HCT116 (cell line): Measurements from ENCODE around the gene CSNK1D. TPM values are rescaled to one million over a fixed set of nuclear protein-coding genes. Genes with fewer than 3 reads are reported as not detected.

Source experiments
- ATAC-seq: fragments of 200-7000 bp; cut with Tn5 transposase; 2 replicates; pipeline ENCODE4 v1.9.1; 2020; ENCODE audit warnings: mild to moderate bottlenecking, moderate library complexity
- BruUV-seq: library from RNA; stranded (reverse); fragments of 400-500 nt; replicated peaks from 2 replicates; lab custom pipeline; 2021; lab: Mats Ljungman, UMichigan
- CTCF ChIA-PET: fragments of 300-600 bp; sonication (Branson Sonifier 250); formaldehyde crosslinking; loops from one replicate; lab custom pipeline; 2021; ENCODE audit warnings: antibody characterized with exemption; lab: Charles Lee
- POLR2A ChIA-PET: fragments of 300-600, 350-600 bp; sonication (Branson Sonifier 250); formaldehyde crosslinking; loops from one replicate; lab custom pipeline; 2021; ENCODE audit warnings: antibody characterized with exemption; lab: Charles Lee
- RAD21 ChIA-PET, 2 experiments: fragments of 300-600 bp; sonication (Branson Sonifier 250); formaldehyde crosslinking; loops; one replicate each; lab custom pipeline; 2023; ENCODE audit warnings: low total read pairs in 2 of 2; ENCODE audit not compliant: uncharacterized antibody in 2 of 2, unreplicated experiment in 2 of 2, low non-redundant PET in 1 of 2; lab: Charles Lee
- DNase-seq: peaks from one replicate; pipeline ENCODE4 v3.0.0-alpha.2; 2010; ENCODE audit warnings: low read depth, low spot score
- H2AFZ ChIP-seq: fragments of 200-600 bp; shearing (Covaris generic), sonication (generic); 2 replicates; pipeline ENCODE4 v1.6.1; 2017; ENCODE audit warnings: low read depth, mixed run types, mixed read lengths, antibody characterized with exemption, low read length; ENCODE audit not compliant: poor library complexity, severe bottlenecking
- H3K27ac ChIP-seq: 2 replicates; pipeline ENCODE4 v1.5.1; 2012; ENCODE audit warnings: low read depth, low read length
- H3K27me3 ChIP-seq: fragments of 200-600 bp; sonication (generic); 2 replicates; pipeline ENCODE4 v1.6.1; 2016; ENCODE audit warnings: mixed run types, low read length, mixed read lengths; ENCODE audit not compliant: insufficient read depth
- H3K36me3 ChIP-seq, 2 experiments: fragments of 200-500 bp in 1 of 2; fragments of 200-600 bp in 1 of 2; sonication (Bioruptor generic) in 1 of 2; sonication (generic) in 1 of 2; 2 replicates each; pipeline versions ENCODE4 v1.5.1 to v1.6.1; 2014 to 2016; ENCODE audit warnings: low read length in 2 of 2, inconsistent platforms in 1 of 2, mixed read lengths in 1 of 2, mixed run types in 1 of 2; ENCODE audit not compliant: insufficient read depth in 2 of 2, control insufficient read depth in 1 of 2
- H3K4me1 ChIP-seq, 2 experiments: fragments of 200-600 bp in 1 of 2; sonication (generic) in 1 of 2; 2 replicates each; pipeline versions ENCODE4 v1.5.1 to v1.6.1; 2012 to 2017; ENCODE audit warnings: low read length in 2 of 2, inconsistent platforms in 1 of 2, mild to moderate bottlenecking in 1 of 2, mixed read lengths in 1 of 2, mixed run types in 1 of 2, moderate library complexity in 1 of 2; ENCODE audit not compliant: insufficient read depth in 2 of 2, control insufficient read depth in 1 of 2
- H3K4me2 ChIP-seq: fragments of 200-600 bp; sonication (generic); 2 replicates; pipeline ENCODE4 v1.6.1; 2017; ENCODE audit warnings: mixed run types, low read length, mixed read lengths
- H3K4me3 ChIP-seq, 2 experiments: fragments of 200-600 bp in 1 of 2; sonication (generic) in 1 of 2; replicated peaks in 1 of 2; 2 replicates each; pipeline ENCODE4 v1.5.1; 2011 to 2016; ENCODE audit warnings: low read length in 2 of 2, control low read depth in 1 of 2, low read depth in 1 of 2, mild to moderate bottlenecking in 1 of 2, mixed read lengths in 1 of 2, mixed run types in 1 of 2
- H3K79me2 ChIP-seq: fragments of 200-600 bp; sonication (generic); 2 replicates; pipeline ENCODE4 v1.6.1; 2017; ENCODE audit warnings: mild to moderate bottlenecking, mixed run types, low read length, moderate library complexity, mixed read lengths; ENCODE audit not compliant: insufficient read depth
- H3K9ac ChIP-seq: fragments of 200-600 bp; sonication (generic); 2 replicates; pipeline ENCODE4 v1.6.1; 2016; ENCODE audit warnings: low read length, mixed read lengths
- H3K9me2 ChIP-seq: fragments of 200-600 bp; sonication (generic), shearing (Covaris generic); 2 replicates; pipeline ENCODE4 v1.6.1; 2017; ENCODE audit warnings: mixed run types, mild to moderate bottlenecking, moderate library complexity; ENCODE audit not compliant: insufficient read depth
- H3K9me3 ChIP-seq, 2 experiments: fragments of 200-500 bp in 1 of 2; fragments of 200-600 bp in 1 of 2; sonication (Bioruptor generic) in 1 of 2; sonication (generic) in 1 of 2; 2 replicates each; pipeline ENCODE4 v1.6.1; 2014 to 2017; ENCODE audit warnings: low read length in 2 of 2, mixed read lengths in 2 of 2, inconsistent platforms in 1 of 2, low read depth in 1 of 2, mild to moderate bottlenecking in 1 of 2, mixed run types in 1 of 2, moderate library complexity in 1 of 2; ENCODE audit not compliant: control insufficient read depth in 1 of 2, insufficient read depth in 1 of 2
- H4K20me1 ChIP-seq: fragments of 200-600 bp; sonication (generic), shearing (Covaris generic); 2 replicates; pipeline ENCODE4 v1.6.1; 2017; ENCODE audit warnings: mixed run types, mild to moderate bottlenecking, moderate library complexity; ENCODE audit not compliant: insufficient read depth
- CBX3 ChIP-seq: IDR thresholded peaks from 2 replicates; pipeline ENCODE4 v1.6.1; 2012; ENCODE audit warnings: low read depth
- CTCF ChIP-seq, 3 experiments: fragments of 200-600 bp in 1 of 3; sonication (generic) in 1 of 3; IDR thresholded peaks in 2 of 3; conservative IDR thresholded peaks in 1 of 3; 2 replicates each; pipeline ENCODE4 v1.5.1; 2012 to 2017; ENCODE audit warnings: low read depth in 2 of 3, low read length in 2 of 3, antibody characterized with exemption in 1 of 3, borderline replicate concordance in 1 of 3, control low read depth in 1 of 3, mild to moderate bottlenecking in 1 of 3, mixed read lengths in 1 of 3, mixed run types in 1 of 3, moderate library complexity in 1 of 3; ENCODE audit not compliant: insufficient read depth in 1 of 3
- EGR1 ChIP-seq: IDR thresholded peaks from 2 replicates; pipeline ENCODE4 v1.6.1; 2012; ENCODE audit warnings: low read depth
- ELF1 ChIP-seq: IDR thresholded peaks from 2 replicates; pipeline ENCODE4 v1.6.1; 2012; ENCODE audit warnings: low read depth, borderline replicate concordance
- POLR2A ChIP-seq: IDR thresholded peaks from 2 replicates; pipeline ENCODE4 v1.7.0; 2011; ENCODE audit warnings: borderline replicate concordance; ENCODE audit not compliant: insufficient read depth, insufficient read length; ENCODE audit errors: extremely low read depth
- RAD21 ChIP-seq: IDR thresholded peaks from 2 replicates; pipeline ENCODE4 v1.6.1; 2012; ENCODE audit warnings: low read depth, mild to moderate bottlenecking
- SP1 ChIP-seq: IDR thresholded peaks from 2 replicates; pipeline ENCODE4 v1.6.1; 2012; ENCODE audit warnings: low read depth
- SRF ChIP-seq: IDR thresholded peaks from 2 replicates; pipeline ENCODE4 v1.6.1; 2012; ENCODE audit warnings: low read depth
- TCF7L2 ChIP-seq: IDR thresholded peaks from 2 replicates; pipeline ENCODE4 v1.7.0; 2011; ENCODE audit warnings: borderline replicate concordance, inconsistent platforms; ENCODE audit not compliant: insufficient read depth, insufficient read length; ENCODE audit errors: extremely low read depth
- YY1 ChIP-seq: IDR thresholded peaks from 2 replicates; pipeline ENCODE4 v1.6.1; 2011; ENCODE audit warnings: low read length, low read depth, moderate library complexity, mild to moderate bottlenecking; ENCODE audit not compliant: insufficient replicate concordance; ENCODE audit errors: extremely low read depth
- ZBTB33 ChIP-seq: IDR thresholded peaks from 2 replicates; pipeline ENCODE4 v1.6.1; 2011; ENCODE audit warnings: mild to moderate bottlenecking, low read length, moderate library complexity; ENCODE audit not compliant: insufficient replicate concordance; ENCODE audit errors: extremely low read depth
- intact Hi-C: fragments of 100-400 bp; cut with micrococcal nuclease; formaldehyde crosslinking; loops from 2 replicates; pipeline ENCODE4 v1.10.0; 2022
- total RNA-seq: library from RNA; stranded (reverse); gene quantifications from one replicate; pipeline ENCODE4 v1.2.1, GENCODE V29; 2021; ENCODE audit not compliant: unreplicated experiment

The CSNK1D gene
- total RNA-seq, 1 experiment from 2014 or later: 176 TPM

- RAD21 ChIA-PET: no interaction called here
- no peak for DNase-seq
Observed at GRCh38 chr17:82257473-82257872, 16.0 kb downstream of the CSNK1D start.

More at GRCh38 chr17:82257473-82257872, 16.0 kb downstream of the CSNK1D start:
- peak; percentile 96 for ATAC-seq
- no peak for TF ChIP-seq YY1
- no peak for TF ChIP-seq ZBTB33
- no peak for TF ChIP-seq CBX3
- TF ChIP-seq CTCF (IDR thresholded peaks at IDR 0.05 in 2 of 3, conservative IDR thresholded peaks at IDR 0.05 in 1 of 3; ENCODE audit: borderline replicate concordance in 1 of 3, insufficient read depth in 1 of 3, low read depth in 2 of 3, low read length in 2 of 3): no peak
- TF ChIP-seq RAD21: no peak
- no peak for TF ChIP-seq SRF
- TF ChIP-seq TCF7L2: no peak
- TF ChIP-seq POLR2A: no peak
- TF ChIP-seq ELF1: no peak
- no peak for TF ChIP-seq EGR1
- TF ChIP-seq SP1: no peak; the same call in none of the 2 replicates
- BruUV-seq: no TSS peak
- Histone ChIP-seq H4K20me1 (peaks cover 13% of the 10 kb centered on the region; the same call in 1 of the 2 replicates), H3K4me1 (no peaks in the 10 kb centered on the region), H3K27ac (no peak overlapping the region), H3K9me2 (no peaks in the 10 kb centered on the region), H3K27me3 (no peaks in the 10 kb centered on the region), H3K9ac (no peak overlapping the region), H3K36me3 (peaks cover 73 to 84% of the 10 kb centered on the region in 2 experiments), H3K4me2 (no peak overlapping the region), H3K79me2 (peaks cover 85% of the 10 kb centered on the region), H3K9me3 (peaks cover 0 to 5% of the 10 kb centered on the region in 2 experiments; a peak in 1 of 4 replicates), H3K4me3 (no peak overlapping the region), H2AFZ (no peak overlapping the region)
- CTCF ChIA-PET: no interaction called here
- intact Hi-C loops: no loop called here
- POLR2A ChIA-PET: no interaction called here
